NCI-H1048 (cell line): ENCODE measurements around the gene HOXA6.
A peak's percentile ranks its signal among the peaks of the same experiment; 100 is the strongest.

Source experiments
- DNase-seq: peaks from one replicate; lab custom pipeline; 2025; lab: John Stamatoyannopoulos, UW

HOXA6 gene

GRCh38 chr7:27172823-27173510, 25.4 kb upstream of the HOXA6 start:
- no peak for DNase-seq

- DNase-seq = no peak
Measured at GRCh38 chr7:27172315-27172774, 24.8 kb upstream of the HOXA6 start.

GRCh38 chr7:27171637-27172314, 24.2 kb upstream of the HOXA6 start:
- no peak for DNase-seq

- DNase-seq = no peak
Measured at GRCh38 chr7:27171325-27171636, 23.7 kb upstream of the HOXA6 start.

- DNase-seq = no peak
Measured at GRCh38 chr7:27170426-27171324, 23.1 kb upstream of the HOXA6 start.

GRCh38 chr7:27169658-27170425, 22.3 kb upstream of the HOXA6 start:
- DNase-seq = no peak

- DNase-seq = no peak
Measured at GRCh38 chr7:27168265-27168947, 20.8 kb upstream of the HOXA6 start.

- DNase-seq = no peak
Measured at GRCh38 chr7:27167916-27168264, 20.3 kb upstream of the HOXA6 start.

GRCh38 chr7:27166531-27167505, 19.2 kb upstream of the HOXA6 start:
- no peak for DNase-seq

GRCh38 chr7:27165996-27166530, 18.5 kb upstream of the HOXA6 start:
- peak; percentile 58 for DNase-seq

- DNase-seq = peak; percentile 77
Measured at GRCh38 chr7:27165089-27165995, 17.8 kb upstream of the HOXA6 start, which contains the start of gene HOXA9. Gene HOXA9, minus strand, starts transcription at chr7:27165537. Its CDS starts 80 bp downstream, at chr7:27165457.

- DNase-seq = no peak
Measured at GRCh38 chr7:27164367-27165088, 17.0 kb upstream of the HOXA6 start.

- no peak for DNase-seq
Measured at GRCh38 chr7:27164045-27164366, 16.4 kb upstream of the HOXA6 start.

GRCh38 chr7:27163288-27164044, 15.9 kb upstream of the HOXA6 start:
- no peak for DNase-seq

- DNase-seq = no peak
Measured at GRCh38 chr7:27162561-27163287, 15.2 kb upstream of the HOXA6 start.

GRCh38 chr7:27161721-27162560, 14.4 kb upstream of the HOXA6 start:
- DNase-seq = no peak
